ENCODE results near the gene IGF1.

Gene IGF1

GRCh38 chr12:102463659-102464249 is 16.6 kb downstream of the IGF1 start:
- DNase-seq (ENCODE audit: extremely low read depth, low read depth), result no peak

GRCh38 chr12:102462795-102463465 is 17.4 kb downstream of the IGF1 start:
- TF ChIP-seq CTCF (IDR thresholded peaks at IDR 0.05; ENCODE audit: low read depth, low read length), result no peak
- no peak for DNase-seq (ENCODE audit: extremely low read depth, low read depth)

More at GRCh38 chr12:102463659-102464249, 16.6 kb downstream of the IGF1 start:
- TF ChIP-seq CTCF (IDR thresholded peaks at IDR 0.05; ENCODE audit: low read depth, low read length), result no peak

GRCh38 chr12:102462386-102462785 is 18.0 kb downstream of the IGF1 start:
- DNase-seq (ENCODE audit: extremely low read depth, low read depth), result no peak
- no peak for TF ChIP-seq CTCF (IDR thresholded peaks at IDR 0.05; ENCODE audit: low read depth, low read length)

- no peak for TF ChIP-seq CTCF (IDR thresholded peaks at IDR 0.05; ENCODE audit: low read depth, low read length)
- DNase-seq (ENCODE audit: extremely low read depth, low read depth), result no peak
Observed at GRCh38 chr12:102461501-102461900, 18.9 kb downstream of the IGF1 start.

GRCh38 chr12:102459314-102459713 is 21.0 kb downstream of the IGF1 start:
- DNase-seq (ENCODE audit: extremely low read depth, low read depth), result no peak

GRCh38 chr12:102454808-102455760 is 25.3 kb downstream of the IGF1 start:
- TF ChIP-seq CTCF (IDR thresholded peaks at IDR 0.05; ENCODE audit: low read depth, low read length), result no peak
- DNase-seq (ENCODE audit: extremely low read depth, low read depth), result peak; percentile 39

More at GRCh38 chr12:102459314-102459713, 21.0 kb downstream of the IGF1 start:
- no peak for TF ChIP-seq CTCF (IDR thresholded peaks at IDR 0.05; ENCODE audit: low read depth, low read length)

All from AG09319 (cell line).